Testis (tissue), 3 donors: Measurements from ENCODE around the gene FAM13C. TPM values are rescaled to one million over a fixed set of nuclear protein-coding genes. Genes with fewer than 3 reads are reported as not detected.

Source experiments
- DNase-seq: peaks from one replicate; pipeline ENCODE4 v3.0.0-alpha.2; 2019
- H3K27ac ChIP-seq, 2 donors: fragments of 200-600 bp; sonication (generic); one replicate each; pipeline ENCODE4 v1.5.1; 2019
- H3K27me3 ChIP-seq: fragments of 200-600 bp; sonication (generic); one replicate; pipeline ENCODE4 v1.5.1; 2019
- H3K36me3 ChIP-seq: fragments of 200-600 bp; sonication (generic); one replicate; pipeline ENCODE4 v1.5.1; 2017; ENCODE audit warnings: low read depth; ENCODE audit errors: missing control alignments
- H3K4me1 ChIP-seq: fragments of 200-600 bp; sonication (generic); one replicate; pipeline ENCODE4 v1.5.1; 2019
- H3K4me3 ChIP-seq, 2 donors: fragments of 200-600 bp; sonication (generic); one replicate each; pipeline ENCODE4 v1.5.1; 2017 to 2019
- H3K9me3 ChIP-seq: fragments of 200-600 bp; sonication (generic); one replicate; pipeline ENCODE4 v1.5.1; 2017
- POLR2A ChIP-seq: fragments of 450-650 bp; IDR thresholded peaks from one replicate; pipeline ENCODE4 v1.6.1; 2017; ENCODE audit warnings: antibody characterized with exemption, mild to moderate bottlenecking, moderate library complexity
- WGBS, 2 donors: methylation state at CpG; one replicate each; pipeline ENCODE4 v1.1.5; 2018; 5-methylcytosine and 5-hydroxymethylcytosine counted together
- intact Hi-C: fragments of 100-400 bp; cut with DNase I; formaldehyde crosslinking; loops from one replicate; pipeline ENCODE4 v1.15.1; 2023; ENCODE audit warnings: low total_unique reads
- polyA plus RNA-seq: library from polyadenylated mRNA; stranded (reverse); fragments of 350-450 nt; fragmentation: Illumina TruSeq; extraction: RNeasy Lipid Tissue Mini Kit (QIAGEN cat#74804); gene quantifications from one replicate; pipeline ENCODE4 v1.2.3, GENCODE V29; 2014; ENCODE audit warnings: low read depth, low replicate concordance; ENCODE audit not compliant: insufficient read depth
- total RNA-seq, 2 donors: library from RNA; depleted of rRNA; stranded (reverse); fragments of >200 nt; gene quantifications; one replicate each; pipeline ENCODE4 v1.2.3, GENCODE V29; 2016
- TF ChIP-seq, protein P1 (sequence below), 3 experiments: fragments of 450-650 bp in 2 of 3; fragments of 200-600 bp in 1 of 3; sonication (generic) in 1 of 3; IDR thresholded peaks; one replicate each; pipeline ENCODE4 v1.5.1; 2016 to 2019; ENCODE audit warnings: antibody characterized with exemption in 3 of 3, mild to moderate bottlenecking in 2 of 3, moderate library complexity in 1 of 3

Gene FAM13C
- total and polyA plus RNA-seq, 3 donors from 2014 or later: 12.9 to 50.9 (median 38.5) TPM

DNA sequence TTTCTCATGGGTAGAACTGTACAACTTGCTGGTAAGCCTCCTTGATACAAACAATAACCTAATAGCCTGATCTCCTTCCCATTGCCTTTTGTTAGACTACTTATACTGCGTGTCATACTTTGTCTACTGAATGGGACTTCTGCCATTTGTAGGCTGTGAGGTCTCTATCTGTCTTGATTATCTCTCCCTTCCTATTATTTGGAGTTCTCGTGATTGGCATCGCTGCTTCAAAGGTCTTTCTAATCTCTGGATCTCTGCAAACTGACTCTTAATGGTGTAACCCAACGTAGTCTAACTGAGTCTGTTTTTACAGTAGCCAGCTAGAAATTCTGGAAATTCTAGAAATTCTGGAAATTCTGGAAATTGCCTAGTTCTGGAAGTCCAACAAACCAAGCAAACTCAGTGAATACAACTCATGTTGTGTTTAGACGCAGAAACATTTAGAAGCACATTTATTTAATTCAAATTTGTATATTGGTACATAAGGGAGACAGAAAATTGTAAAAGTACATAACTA, 156.1 kb downstream of the FAM13C start:
- H3K4me1 ChIP-seq: no peaks in the 10 kb centered on the region
- H3K27ac ChIP-seq: no peak overlapping the region
- TF ChIP-seq POLR2A: no peak
- TF ChIP-seq, protein P1, sequence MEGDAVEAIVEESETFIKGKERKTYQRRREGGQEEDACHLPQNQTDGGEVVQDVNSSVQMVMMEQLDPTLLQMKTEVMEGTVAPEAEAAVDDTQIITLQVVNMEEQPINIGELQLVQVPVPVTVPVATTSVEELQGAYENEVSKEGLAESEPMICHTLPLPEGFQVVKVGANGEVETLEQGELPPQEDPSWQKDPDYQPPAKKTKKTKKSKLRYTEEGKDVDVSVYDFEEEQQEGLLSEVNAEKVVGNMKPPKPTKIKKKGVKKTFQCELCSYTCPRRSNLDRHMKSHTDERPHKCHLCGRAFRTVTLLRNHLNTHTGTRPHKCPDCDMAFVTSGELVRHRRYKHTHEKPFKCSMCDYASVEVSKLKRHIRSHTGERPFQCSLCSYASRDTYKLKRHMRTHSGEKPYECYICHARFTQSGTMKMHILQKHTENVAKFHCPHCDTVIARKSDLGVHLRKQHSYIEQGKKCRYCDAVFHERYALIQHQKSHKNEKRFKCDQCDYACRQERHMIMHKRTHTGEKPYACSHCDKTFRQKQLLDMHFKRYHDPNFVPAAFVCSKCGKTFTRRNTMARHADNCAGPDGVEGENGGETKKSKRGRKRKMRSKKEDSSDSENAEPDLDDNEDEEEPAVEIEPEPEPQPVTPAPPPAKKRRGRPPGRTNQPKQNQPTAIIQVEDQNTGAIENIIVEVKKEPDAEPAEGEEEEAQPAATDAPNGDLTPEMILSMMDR (IDR thresholded peaks at IDR 0.05): no peak
- WGBS, 2 donors: 90 to 94% methylated on average over 5 of the region's 5 CpGs
- H3K27me3 ChIP-seq: no peaks in the 10 kb centered on the region
- no peaks in the 10 kb centered on the region for H3K9me3 ChIP-seq
- intact Hi-C loops: no loop called here
- DNase-seq: no peak
- no peaks in the 10 kb centered on the region for H3K36me3 ChIP-seq
- H3K4me3 ChIP-seq: no peak overlapping the region

Other genes starting within 250 kb of the FAM13C start
- 10 to 100 TPM; 16.9 to 24.3 TPM for gene PHYHIPL, start 185.9 kb downstream of the FAM13C start, total RNA-seq
- 78.0 TPM for gene PHYHIPL, start 185.9 kb downstream of the FAM13C start, polyA plus RNA-seq